Ishikawa (cell line): ENCODE measurements around the gene MATN1.

Experiments used
- CEBPB ChIP-seq: IDR thresholded peaks from 2 replicates; pipeline ENCODE4 v1.6.1; 2012
- CREB1 ChIP-seq: IDR thresholded peaks from 2 replicates; pipeline ENCODE4 v1.6.1; 2012; ENCODE audit warnings: low read depth
- EGR1 ChIP-seq: IDR thresholded peaks from 2 replicates; pipeline ENCODE4 v1.6.1; 2012
- EP300 ChIP-seq: IDR thresholded peaks from 2 replicates; pipeline ENCODE4 v1.6.1; 2012; ENCODE audit warnings: borderline replicate concordance
- FOXM1 ChIP-seq: IDR thresholded peaks from 2 replicates; pipeline ENCODE4 v1.6.1; 2012; ENCODE audit warnings: low read depth, borderline replicate concordance
- MAX ChIP-seq: IDR thresholded peaks from 2 replicates; pipeline ENCODE4 v1.6.1; 2012
- NFIC ChIP-seq: IDR thresholded peaks from 2 replicates; pipeline ENCODE4 v1.6.1; 2012
- RAD21 ChIP-seq: IDR thresholded peaks from 2 replicates; pipeline ENCODE4 v1.6.1; 2012; ENCODE audit warnings: low read depth
- REST ChIP-seq: IDR thresholded peaks from 2 replicates; pipeline ENCODE4 v1.6.1; 2012; ENCODE audit warnings: low read depth, mild to moderate bottlenecking
- TAF1 ChIP-seq: IDR thresholded peaks from 2 replicates; pipeline ENCODE4 v1.6.1; 2012; ENCODE audit warnings: low read depth, mild to moderate bottlenecking
- TCF12 ChIP-seq: IDR thresholded peaks from 2 replicates; pipeline ENCODE4 v1.6.1; 2012; ENCODE audit warnings: low read depth
- TEAD4 ChIP-seq: IDR thresholded peaks from 2 replicates; pipeline ENCODE4 v1.6.1; 2012
- USF1 ChIP-seq: IDR thresholded peaks from 2 replicates; pipeline ENCODE4 v1.6.1; 2012
- YY1 ChIP-seq: IDR thresholded peaks from 2 replicates; pipeline ENCODE4 v1.6.1; 2012; ENCODE audit warnings: low read depth
- ZBTB7A ChIP-seq: IDR thresholded peaks from 2 replicates; pipeline ENCODE4 v1.6.1; 2012; ENCODE audit warnings: low read depth

The MATN1 gene

DNA sequence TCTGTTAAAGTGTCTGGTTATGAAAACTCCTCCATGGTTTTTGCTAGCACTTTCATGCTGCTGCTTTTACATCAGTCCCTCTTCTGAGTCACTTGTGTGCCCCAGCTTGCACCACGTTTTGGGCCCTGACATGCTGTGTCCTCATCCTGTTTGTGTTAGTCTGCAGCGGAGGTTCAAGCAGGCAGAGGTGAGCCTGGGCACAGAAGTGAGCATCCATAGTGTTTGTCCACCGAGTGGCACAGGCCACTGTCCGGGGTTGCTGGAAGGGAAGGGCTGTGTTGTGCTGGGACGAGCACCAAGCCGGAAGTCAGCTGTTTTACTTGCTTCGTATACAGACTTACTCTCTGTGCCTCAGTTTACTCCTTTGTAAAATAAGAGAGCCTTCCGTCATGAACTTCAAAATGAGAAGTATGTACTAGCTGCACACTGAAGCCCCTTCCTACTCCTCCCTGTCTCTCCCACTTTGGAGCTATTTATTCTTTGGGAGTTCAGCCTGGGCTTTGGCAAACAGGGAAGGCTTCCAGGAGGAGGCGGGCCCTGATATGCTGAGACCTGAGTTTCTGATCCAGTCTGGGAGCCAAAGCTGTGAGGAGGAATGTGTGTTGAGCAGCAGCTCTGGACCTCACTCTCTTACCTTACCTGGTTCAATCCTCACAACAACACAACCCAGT lies 44.9 kb upstream of the MATN1 start:
- no peak for TF ChIP-seq FOXM1
- TF ChIP-seq MAX = no peak
- no peak for TF ChIP-seq CEBPB
- TF ChIP-seq CREB1 = no peak
- TF ChIP-seq NFIC = no peak
- no peak for TF ChIP-seq YY1
- no peak for TF ChIP-seq EGR1
- TF ChIP-seq TEAD4 = no peak
- no peak for TF ChIP-seq ZBTB7A
- TF ChIP-seq REST = no peak
- no peak for TF ChIP-seq TCF12
- TF ChIP-seq USF1 = no peak
- TF ChIP-seq EP300 = no peak
- no peak for TF ChIP-seq RAD21
- TF ChIP-seq TAF1 = no peak

GRCh38 chr1:30765556-30766434 lies 42.4 kb upstream of the MATN1 start:
- TF ChIP-seq FOXM1 = no peak
- TF ChIP-seq CREB1 = no peak

- TF ChIP-seq NFIC (no peak), EGR1 (no peak), CEBPB (no peak), TEAD4 (no peak), RAD21 (no peak)
These were observed 41.7 kb upstream of the MATN1 start for GRCh38 chr1:30764939-30765555.

GRCh38 chr1:30764396-30764795 lies 41.0 kb upstream of the MATN1 start:
- TF ChIP-seq EP300 (no peak), CEBPB (no peak)

DNA sequence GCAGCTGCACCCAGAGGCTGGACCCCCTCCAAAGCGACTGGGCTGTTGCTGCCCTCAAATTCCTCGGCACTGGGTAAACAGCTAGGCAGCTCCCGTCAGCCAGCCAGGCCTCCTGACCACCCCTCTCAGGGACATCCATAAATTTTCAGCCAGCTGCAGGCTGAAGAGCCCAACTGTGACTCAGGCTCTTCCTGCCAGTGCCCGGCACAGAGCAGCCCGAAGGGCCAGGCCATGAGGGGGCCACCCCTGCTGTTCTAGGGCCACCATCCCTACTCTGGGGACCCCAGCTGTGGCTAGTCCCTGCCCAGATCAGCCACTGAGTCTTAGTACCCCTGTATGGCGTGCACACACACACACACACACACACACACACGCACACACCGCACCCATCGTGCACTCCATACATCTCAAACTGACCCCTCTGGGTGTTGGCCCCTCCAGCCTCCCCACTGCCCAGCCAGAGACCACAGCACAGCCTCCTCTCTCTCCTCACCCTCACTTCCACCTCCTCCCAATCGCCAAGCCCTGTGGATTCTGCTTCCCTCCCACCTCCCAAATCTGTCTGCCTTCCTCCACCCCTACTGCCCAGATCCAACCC lies 40.4 kb upstream of the MATN1 start:
- no peak for TF ChIP-seq CEBPB
- no peak for TF ChIP-seq YY1
- no peak for TF ChIP-seq TCF12
- no peak for TF ChIP-seq CREB1
- no peak for TF ChIP-seq TAF1
- TF ChIP-seq RAD21 = no peak
- no peak for TF ChIP-seq FOXM1
- TF ChIP-seq REST = no peak
- TF ChIP-seq MAX = no peak
- TF ChIP-seq TEAD4 = no peak
- no peak for TF ChIP-seq NFIC
- TF ChIP-seq EP300 = no peak
- no peak for TF ChIP-seq ZBTB7A
- TF ChIP-seq USF1 = no peak
- TF ChIP-seq EGR1 = no peak
